ENCODE data around the gene FGD6. TPM values are rescaled to one million over a fixed set of nuclear protein-coding genes. Genes with fewer than 3 reads are reported as not detected.

FGD6 gene
- total RNA-seq, 1 donor from 2014 or later, result 10.1 TPM

Other genes starting within 250 kb of the FGD6 start
- gene NDUFA12, start 213.8 kb downstream of the FGD6 start, total RNA-seq (ENCODE audit: insufficient read depth, low replicate concordance), result 80.7 TPM
- 22.1 TPM for gene NR2C1, start 143.8 kb downstream of the FGD6 start, total RNA-seq (ENCODE audit: insufficient read depth, low replicate concordance)
- 94.4 TPM for gene VEZT, start 340 bp upstream of the FGD6 start, total RNA-seq (ENCODE audit: insufficient read depth, low replicate concordance)